ENCODE data around the gene MIXL1.
A peak's percentile ranks its signal among the peaks of the same experiment; 100 is the strongest.

DNA sequence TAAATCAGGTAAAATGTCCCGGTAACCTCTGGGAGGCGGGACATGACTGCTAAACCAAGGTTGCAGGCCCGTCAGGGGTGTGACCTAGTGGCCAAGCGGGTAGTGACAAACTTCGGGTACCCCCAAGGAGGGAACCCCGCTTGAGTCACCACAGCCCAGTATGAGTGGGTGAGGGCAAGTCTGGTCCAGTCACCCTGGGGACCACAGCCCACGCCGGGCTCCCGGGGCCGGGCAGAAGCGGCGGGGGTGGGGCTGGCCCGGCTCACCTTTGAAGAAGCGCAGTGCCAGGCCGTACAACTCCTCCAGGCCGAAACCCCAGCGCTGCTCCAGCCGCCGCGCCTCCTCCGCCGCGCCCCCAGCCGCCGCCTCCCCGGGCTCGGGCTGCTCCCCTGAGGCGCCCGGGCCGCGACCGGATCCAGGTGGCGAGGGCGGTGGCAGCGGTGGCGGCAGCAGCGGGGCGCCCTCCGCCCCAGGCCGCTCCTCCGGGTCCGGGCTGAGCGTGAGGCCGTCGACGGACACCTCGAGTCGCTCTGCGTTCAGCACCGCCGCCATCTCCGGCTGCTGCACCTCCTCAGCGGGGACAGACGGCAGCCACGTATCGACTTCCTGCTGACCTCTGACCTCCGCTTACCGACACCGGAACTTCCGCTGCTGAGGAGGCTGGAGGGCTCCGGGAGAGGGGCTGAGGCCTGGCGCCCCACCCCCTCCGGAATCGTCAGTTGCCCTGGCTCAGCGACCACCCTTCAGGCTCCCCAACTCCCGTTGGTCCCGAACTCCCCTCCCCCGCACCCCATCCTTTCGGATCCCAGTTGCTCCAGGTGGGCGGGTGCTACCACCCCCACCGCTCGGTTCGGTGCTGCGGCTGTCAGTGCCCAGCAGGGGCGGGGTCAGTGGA is 37.1 kb upstream of the MIXL1 start, which contains the start of gene ACBD3:
- TF ChIP-seq, protein P1, sequence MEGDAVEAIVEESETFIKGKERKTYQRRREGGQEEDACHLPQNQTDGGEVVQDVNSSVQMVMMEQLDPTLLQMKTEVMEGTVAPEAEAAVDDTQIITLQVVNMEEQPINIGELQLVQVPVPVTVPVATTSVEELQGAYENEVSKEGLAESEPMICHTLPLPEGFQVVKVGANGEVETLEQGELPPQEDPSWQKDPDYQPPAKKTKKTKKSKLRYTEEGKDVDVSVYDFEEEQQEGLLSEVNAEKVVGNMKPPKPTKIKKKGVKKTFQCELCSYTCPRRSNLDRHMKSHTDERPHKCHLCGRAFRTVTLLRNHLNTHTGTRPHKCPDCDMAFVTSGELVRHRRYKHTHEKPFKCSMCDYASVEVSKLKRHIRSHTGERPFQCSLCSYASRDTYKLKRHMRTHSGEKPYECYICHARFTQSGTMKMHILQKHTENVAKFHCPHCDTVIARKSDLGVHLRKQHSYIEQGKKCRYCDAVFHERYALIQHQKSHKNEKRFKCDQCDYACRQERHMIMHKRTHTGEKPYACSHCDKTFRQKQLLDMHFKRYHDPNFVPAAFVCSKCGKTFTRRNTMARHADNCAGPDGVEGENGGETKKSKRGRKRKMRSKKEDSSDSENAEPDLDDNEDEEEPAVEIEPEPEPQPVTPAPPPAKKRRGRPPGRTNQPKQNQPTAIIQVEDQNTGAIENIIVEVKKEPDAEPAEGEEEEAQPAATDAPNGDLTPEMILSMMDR (conservative IDR thresholded peaks at IDR 0.05; ENCODE audit: low read length): 0 out of 2 replicates have a peak, but pooled peaks have one; percentile 15
- TF ChIP-seq EZH2phosphoT487 (IDR thresholded peaks at IDR 0.05; ENCODE audit: borderline replicate concordance, low read depth, low read length): no peak
